MCF 10A (cell line): ENCODE data around the gene MFSD1. TPM values are rescaled to one million over a fixed set of nuclear protein-coding genes. Genes with fewer than 3 reads are reported as not detected.

Source experiments
- BruUV-seq: library from RNA; stranded (reverse); fragments of 400-500 nt; replicated peaks from 2 replicates; lab custom pipeline; 2021; lab: Mats Ljungman, UMichigan
- CTCF ChIA-PET: fragments of 300-600 bp; sonication (Branson Sonifier 250); formaldehyde crosslinking; extraction: SDS; loops from one replicate; lab custom pipeline; 2021; ENCODE audit warnings: antibody characterized with exemption, inconsistent platforms; lab: Yijun Ruan, JAX
- POLR2A ChIA-PET: fragments of 300-600, 350-650 bp; sonication (Branson Sonifier 250); formaldehyde crosslinking; extraction: SDS; loops from one replicate; lab custom pipeline; 2020; ENCODE audit warnings: antibody characterized with exemption, inconsistent platforms; lab: Yijun Ruan, JAX
- DNase-seq: peaks from one replicate; pipeline ENCODE4 v3.0.0-alpha.2; 2018; ENCODE audit not compliant: unreplicated experiment
- H3K27ac Mint-ChIP-seq: one replicate; pipeline ENCODE4 v1.8.0; 2022; ENCODE audit warnings: mild to moderate bottlenecking, low read depth, mixed read lengths; ENCODE audit not compliant: unreplicated experiment
- H3K27me3 Mint-ChIP-seq: one replicate; pipeline ENCODE4 v1.8.0; 2022; ENCODE audit warnings: mixed read lengths; ENCODE audit not compliant: insufficient read depth, unreplicated experiment
- H3K36me3 Mint-ChIP-seq: one replicate; pipeline ENCODE4 v1.8.0; 2022; ENCODE audit warnings: mild to moderate bottlenecking, moderate library complexity, mixed read lengths; ENCODE audit not compliant: insufficient read depth, unreplicated experiment
- H3K4me1 Mint-ChIP-seq: one replicate; pipeline ENCODE4 v1.8.0; 2022; ENCODE audit warnings: mixed read lengths; ENCODE audit not compliant: insufficient read depth, unreplicated experiment
- H3K4me3 Mint-ChIP-seq: one replicate; pipeline ENCODE4 v1.8.0; 2022; ENCODE audit warnings: mild to moderate bottlenecking, moderate library complexity, mixed read lengths; ENCODE audit not compliant: unreplicated experiment
- H3K9me3 Mint-ChIP-seq: one replicate; pipeline ENCODE4 v1.8.0; 2022; ENCODE audit warnings: mixed read lengths; ENCODE audit not compliant: unreplicated experiment
- intact Hi-C: fragments of 100-400 bp; cut with micrococcal nuclease; formaldehyde crosslinking; loops from 2 replicates; pipeline ENCODE4 v1.14.1; 2022
- total RNA-seq: library from RNA; stranded (reverse); gene quantifications from 2 replicates; pipeline ENCODE4 v1.2.3, GENCODE V29; 2022
- TF ChIP-seq, protein P1 (sequence below): fragments of 200-600 bp; IDR thresholded peaks from one replicate; pipeline ENCODE4 v1.8.0; 2022; ENCODE audit warnings: antibody characterized with exemption, mild to moderate bottlenecking; ENCODE audit not compliant: unreplicated experiment

Gene MFSD1
- total RNA-seq, 1 experiment from 2014 or later = 28.9 TPM

DNA sequence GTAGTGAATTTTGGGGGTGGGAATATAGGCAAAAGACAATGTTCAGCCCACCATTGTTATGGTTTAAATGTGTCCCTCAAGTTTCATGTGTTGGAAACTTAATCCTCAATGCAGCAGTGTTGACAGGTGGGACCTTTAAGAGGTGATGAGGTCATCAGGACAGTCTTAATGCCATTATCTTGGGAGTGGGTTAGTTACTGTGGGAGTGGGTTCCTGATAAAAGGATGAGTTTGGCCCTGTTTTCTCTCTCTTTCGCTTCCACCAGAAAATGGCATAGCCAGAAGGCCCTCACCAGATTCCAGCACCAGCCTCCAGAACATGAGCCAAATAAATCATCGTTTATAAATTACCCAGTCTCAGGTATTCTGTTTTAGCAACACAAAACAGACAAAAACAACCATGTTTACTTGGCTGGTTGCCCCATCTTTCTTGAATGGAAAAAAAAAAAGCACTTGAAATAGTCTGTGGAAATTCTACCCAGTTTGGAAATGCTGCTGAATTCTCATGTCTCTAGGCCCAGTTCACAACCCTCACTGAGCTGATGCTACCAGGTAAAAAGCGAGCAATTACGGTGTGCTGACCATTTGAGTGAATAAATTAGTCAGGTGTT, 31.0 kb upstream of the MFSD1 start:
- no TSS peak for BruUV-seq
- DNase-seq = no peak
- POLR2A ChIA-PET = interaction anchor here (1.0 to 1.2 kb wide), 2 partner anchors 10 to 21 kb away, joined by 3 to 4 read pairs; no protein-coding TSS in a partner anchor
- CTCF ChIA-PET = interaction anchor here (1.1 to 1.3 kb wide), 2 partner anchors 21 to 44 kb away, joined by 3 to 5 read pairs; no protein-coding TSS in a partner anchor
- no peaks in the 10 kb centered on the region for H3K27me3 Mint-ChIP-seq
- H3K27ac Mint-ChIP-seq = no peak overlapping the region
- no peak overlapping the region for H3K4me3 Mint-ChIP-seq
- intact Hi-C loops = no loop called here
- no peaks in the 10 kb centered on the region for H3K36me3 Mint-ChIP-seq
- H3K9me3 Mint-ChIP-seq = no peaks in the 10 kb centered on the region
- H3K4me1 Mint-ChIP-seq = peaks cover 25% of the 10 kb centered on the region
- TF ChIP-seq, protein P1, sequence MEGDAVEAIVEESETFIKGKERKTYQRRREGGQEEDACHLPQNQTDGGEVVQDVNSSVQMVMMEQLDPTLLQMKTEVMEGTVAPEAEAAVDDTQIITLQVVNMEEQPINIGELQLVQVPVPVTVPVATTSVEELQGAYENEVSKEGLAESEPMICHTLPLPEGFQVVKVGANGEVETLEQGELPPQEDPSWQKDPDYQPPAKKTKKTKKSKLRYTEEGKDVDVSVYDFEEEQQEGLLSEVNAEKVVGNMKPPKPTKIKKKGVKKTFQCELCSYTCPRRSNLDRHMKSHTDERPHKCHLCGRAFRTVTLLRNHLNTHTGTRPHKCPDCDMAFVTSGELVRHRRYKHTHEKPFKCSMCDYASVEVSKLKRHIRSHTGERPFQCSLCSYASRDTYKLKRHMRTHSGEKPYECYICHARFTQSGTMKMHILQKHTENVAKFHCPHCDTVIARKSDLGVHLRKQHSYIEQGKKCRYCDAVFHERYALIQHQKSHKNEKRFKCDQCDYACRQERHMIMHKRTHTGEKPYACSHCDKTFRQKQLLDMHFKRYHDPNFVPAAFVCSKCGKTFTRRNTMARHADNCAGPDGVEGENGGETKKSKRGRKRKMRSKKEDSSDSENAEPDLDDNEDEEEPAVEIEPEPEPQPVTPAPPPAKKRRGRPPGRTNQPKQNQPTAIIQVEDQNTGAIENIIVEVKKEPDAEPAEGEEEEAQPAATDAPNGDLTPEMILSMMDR = no peak

DNA sequence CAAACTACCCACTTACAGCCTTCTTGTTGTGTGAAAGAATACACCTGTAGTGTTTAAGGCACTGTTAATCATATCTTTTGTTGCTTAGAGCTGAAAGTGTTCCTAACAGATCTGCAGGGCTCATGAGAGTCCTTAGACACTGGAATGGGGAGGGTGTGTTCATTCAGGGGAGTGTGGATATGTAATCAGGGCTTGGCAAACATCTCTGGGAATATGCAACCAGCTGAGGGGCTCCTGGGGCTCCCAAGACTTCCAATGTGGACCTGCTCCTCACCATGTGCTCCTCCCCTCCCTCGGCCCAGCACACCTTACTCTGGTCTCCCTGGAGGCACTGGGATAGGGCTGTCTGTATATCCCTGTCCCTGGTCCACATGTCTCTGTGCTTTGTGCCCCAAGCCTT, 30.3 kb upstream of the MFSD1 start:
- ChIA-PET CTCF (interaction anchor here (1.0 to 1.3 kb wide), 3 partner anchors 18 to 45 kb away, joined by 3 to 5 read pairs (median 3); no protein-coding TSS in a partner anchor), POLR2A (no interaction called here)
- Mint-ChIP-seq H3K36me3 (no peaks in the 10 kb centered on the region), H3K27me3 (no peaks in the 10 kb centered on the region), H3K4me3 (no peak overlapping the region), H3K4me1 (peaks cover 25% of the 10 kb centered on the region), H3K9me3 (no peaks in the 10 kb centered on the region), H3K27ac (no peak overlapping the region)
- BruUV-seq = no TSS peak
- intact Hi-C loops = no loop called here
- TF ChIP-seq, protein P1 = no peak
- DNase-seq = no peak

DNA sequence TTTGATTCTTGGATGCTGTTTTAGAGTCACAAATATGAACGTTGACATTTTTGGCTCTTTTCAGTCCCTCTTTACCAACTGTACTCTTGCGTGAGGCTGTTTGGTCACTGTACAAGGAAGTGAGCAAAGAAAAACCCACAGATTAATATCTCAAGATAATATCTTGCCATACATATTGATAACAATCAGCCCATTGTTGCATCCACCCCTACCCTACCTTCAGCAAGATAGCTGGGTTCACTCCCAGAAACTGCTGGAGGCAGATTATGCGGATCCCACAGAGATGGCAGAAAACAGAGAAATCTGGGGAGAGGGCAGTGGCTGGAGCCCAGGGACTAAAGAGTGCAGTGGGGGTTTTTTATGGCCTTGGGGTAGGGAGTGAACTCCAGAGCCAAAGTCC, 29.9 kb upstream of the MFSD1 start:
- Mint-ChIP-seq H3K36me3 (no peaks in the 10 kb centered on the region), H3K4me1 (peaks cover 25% of the 10 kb centered on the region), H3K4me3 (no peak overlapping the region), H3K9me3 (no peaks in the 10 kb centered on the region), H3K27me3 (no peaks in the 10 kb centered on the region), H3K27ac (no peak overlapping the region)
- ChIA-PET POLR2A (no interaction called here), CTCF (interaction anchor here (0.9 to 1.4 kb wide), 5 partner anchors 17 to 127 kb away, joined by 3 to 5 read pairs (median 3); partner anchors contain the start of gene GFM1)
- intact Hi-C loops = no loop called here
- BruUV-seq = no TSS peak
- TF ChIP-seq, protein P1 = no peak
- DNase-seq = no peak

DNA sequence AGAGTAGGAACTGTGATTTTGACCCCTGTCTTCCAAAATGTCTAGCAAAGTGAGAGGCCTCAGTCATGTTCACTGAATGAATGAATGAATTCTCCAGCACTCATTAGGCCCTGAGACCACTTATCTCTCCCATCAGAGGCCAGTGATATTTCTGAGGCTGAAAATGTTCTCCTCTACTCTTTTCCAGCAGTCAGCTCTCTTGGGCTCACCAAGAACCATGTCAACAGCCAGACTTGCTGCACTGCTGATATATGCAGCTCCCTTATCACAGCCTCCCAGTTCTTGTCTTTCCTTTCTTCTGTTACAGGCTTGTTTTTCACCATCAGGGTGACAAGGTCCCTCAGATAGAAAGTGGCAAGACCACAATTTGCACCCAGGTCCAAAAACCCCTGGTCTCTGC, 28.7 kb upstream of the MFSD1 start:
- Mint-ChIP-seq H3K27me3 (no peaks in the 10 kb centered on the region), H3K9me3 (no peaks in the 10 kb centered on the region), H3K4me3 (no peak overlapping the region), H3K27ac (no peak overlapping the region), H3K36me3 (no peaks in the 10 kb centered on the region), H3K4me1 (peaks cover 25% of the 10 kb centered on the region)
- TF ChIP-seq, protein P1 = no peak
- CTCF ChIA-PET = interaction anchor here (1.2 to 1.4 kb wide), 2 partner anchors 17 to 128 kb away, joined by 3 read pairs; partner anchors contain the start of gene GFM1
- intact Hi-C loops = no loop called here
- no TSS peak for BruUV-seq
- POLR2A ChIA-PET = no interaction called here
- DNase-seq = no peak
